ENCODE results near the gene PKD1.

GRCh38 chr16:2057438-2057837 is 78.3 kb downstream of the PKD1 start:
- TF ChIP-seq CTCF (IDR thresholded peaks at IDR 0.05) = no peak
- TF ChIP-seq POLR2AphosphoS5 (IDR thresholded peaks at IDR 0.05) = no peak
